ENCODE measurements around the gene MIB2.
A peak's percentile ranks its signal among the peaks of the same experiment; 100 is the strongest.

The MIB2 gene

DNA sequence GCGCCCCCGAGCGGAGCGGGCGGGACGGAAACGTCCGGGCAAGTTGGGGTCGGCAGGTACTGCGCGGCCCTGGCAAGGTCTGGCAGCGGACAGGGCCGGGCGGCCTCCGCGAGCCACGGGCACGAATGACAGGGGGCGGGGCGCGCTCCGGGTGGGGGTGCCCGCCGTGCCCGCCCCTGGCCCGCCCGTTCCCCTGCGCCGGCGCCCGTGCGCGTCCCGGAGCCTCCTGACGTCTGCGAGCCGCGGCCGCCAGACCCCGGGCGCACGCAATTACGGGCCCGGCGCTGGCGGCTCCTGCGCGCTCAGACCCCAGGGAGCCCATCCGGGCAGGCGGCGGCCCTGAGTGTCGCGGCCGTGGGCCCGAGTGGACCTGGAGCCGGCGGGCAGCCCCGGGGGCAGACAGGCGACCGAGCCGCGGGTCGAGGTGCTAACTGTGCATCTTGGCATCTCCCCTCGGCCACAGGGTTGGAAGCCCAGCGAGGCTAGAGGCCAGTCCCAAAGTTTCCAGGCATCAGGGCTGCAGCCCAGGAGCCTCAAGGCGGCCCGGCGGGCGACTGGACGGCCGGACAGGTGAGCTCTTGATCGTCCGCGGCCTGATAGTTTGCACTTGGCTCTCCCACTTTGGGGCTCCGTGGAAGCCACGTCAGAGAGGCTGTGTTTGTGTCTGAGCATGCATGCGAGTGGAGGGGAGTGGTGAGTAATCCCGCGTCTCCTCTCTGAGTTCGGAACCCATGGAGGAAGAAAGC is 918 bp downstream of the MIB2 start:
- peak; percentile 34 to 65 for DNase-seq

DNA sequence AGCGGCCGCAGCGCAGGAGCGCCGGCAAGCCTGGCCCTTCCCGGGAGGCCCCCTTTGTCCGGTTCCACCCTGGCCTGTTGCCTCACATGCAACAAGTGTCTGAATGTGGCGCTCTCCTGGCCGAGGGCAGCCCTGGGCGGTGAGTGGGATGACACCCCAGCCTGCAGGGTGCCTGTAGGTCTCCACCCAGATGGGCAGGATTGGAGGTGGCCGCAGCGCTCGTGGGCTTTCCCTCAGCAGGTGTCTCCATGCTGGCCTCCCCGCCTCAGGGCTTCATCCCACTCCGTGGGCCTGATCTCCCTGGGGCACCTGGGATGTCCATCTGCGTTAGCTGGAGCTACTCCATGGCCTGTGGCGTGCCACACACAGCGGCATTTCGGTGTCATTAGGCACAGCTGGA is 1.5 kb downstream of the MIB2 start:
- DNase-seq = no peak

GRCh38 chr1:1617516-1617915 is 2.2 kb downstream of the MIB2 start:
- DNase-seq = no peak

GRCh38 chr1:1617925-1618324 is 2.6 kb downstream of the MIB2 start:
- no peak for DNase-seq

DNA sequence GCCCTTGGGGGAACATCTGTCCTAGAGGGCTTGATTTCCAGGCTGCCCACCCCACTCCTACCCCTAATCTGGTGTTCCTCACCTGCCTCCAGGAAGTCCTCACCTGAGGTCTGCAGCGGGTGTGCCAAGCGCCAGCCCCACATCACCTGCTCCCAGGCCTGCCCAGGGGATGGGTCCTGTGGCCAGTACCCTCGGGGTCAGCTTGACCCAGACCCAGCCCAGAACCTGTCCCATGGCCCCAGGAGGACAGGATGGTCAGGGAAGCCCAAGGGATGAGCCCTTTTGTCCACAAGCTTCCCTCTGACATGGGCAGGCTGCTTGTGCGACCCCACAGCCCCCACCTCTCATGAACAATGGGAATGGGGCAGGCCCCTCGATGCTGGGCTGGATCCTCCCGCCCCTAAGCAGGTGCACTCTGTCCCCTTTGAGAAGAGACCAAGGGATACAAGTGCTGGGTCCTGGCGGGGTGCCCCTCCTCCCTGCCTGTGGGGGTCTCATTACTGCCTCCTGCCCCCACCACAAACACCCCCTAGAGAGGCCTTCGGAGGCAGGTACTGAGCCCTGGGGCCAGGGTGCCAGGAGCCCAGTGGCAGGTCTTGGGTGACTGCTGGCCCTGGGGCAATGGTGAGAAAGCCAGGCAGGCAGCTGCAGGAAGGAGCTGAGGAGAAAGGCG is 3.2 kb downstream of the MIB2 start:
- DNase-seq = no peak

DNA sequence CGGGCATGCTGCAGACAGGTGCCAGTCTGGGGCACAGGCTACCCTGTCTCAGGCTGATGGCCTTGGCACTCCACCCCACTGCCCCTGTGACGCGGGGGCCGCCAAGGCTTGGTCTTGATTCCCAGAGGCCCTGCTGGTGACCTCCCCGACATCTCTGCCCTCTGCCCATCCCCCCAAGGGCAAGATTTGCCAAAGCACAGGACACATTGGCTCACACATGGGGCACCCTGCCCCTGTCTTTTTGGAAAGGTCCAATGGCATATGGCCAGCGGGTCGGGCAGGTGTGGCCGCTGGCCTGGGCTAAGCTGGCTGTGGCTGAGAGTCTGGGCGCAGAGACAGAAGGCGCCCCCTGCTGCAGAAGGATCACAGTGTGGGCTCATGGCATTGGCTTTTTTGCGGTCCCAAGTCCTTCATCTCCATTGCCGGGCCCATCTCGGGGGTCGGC is 4.6 kb downstream of the MIB2 start:
- no peak for DNase-seq

DNA sequence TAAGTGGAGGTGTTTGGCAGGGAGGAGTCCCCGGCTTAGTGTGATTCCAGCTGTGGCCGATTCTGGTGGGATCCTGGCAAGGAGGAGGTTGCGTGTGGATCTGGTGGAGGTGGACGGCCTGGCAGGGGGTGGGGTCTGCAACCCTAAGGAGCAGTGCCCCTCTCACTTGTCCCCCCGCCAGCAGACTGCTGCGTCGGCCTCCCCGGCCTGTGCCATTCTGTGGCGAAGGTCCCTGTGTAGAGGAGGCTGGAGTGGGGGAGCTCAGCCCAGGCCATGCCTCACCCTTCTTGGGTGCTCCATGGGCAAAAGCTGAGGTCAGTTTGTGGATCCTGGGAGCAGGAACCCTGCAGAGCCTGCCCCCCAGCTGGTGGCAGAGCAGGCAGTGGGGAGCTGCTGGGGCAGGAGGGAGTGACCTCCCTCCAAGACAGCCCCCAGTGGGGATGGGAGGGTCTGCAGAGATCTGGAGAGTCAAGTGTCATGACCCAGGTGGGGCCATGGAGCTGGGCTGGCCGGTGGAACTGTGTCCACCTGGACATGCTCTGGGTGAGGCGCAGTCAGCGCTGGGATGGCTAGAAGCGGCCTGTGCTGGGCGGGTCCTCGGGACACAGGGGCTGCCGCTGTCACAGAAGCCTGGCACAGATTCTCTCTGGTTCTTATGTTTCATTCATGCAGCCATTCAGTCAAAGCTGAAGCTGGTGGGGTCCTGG is 5.3 kb downstream of the MIB2 start:
- DNase-seq = no peak

DNA sequence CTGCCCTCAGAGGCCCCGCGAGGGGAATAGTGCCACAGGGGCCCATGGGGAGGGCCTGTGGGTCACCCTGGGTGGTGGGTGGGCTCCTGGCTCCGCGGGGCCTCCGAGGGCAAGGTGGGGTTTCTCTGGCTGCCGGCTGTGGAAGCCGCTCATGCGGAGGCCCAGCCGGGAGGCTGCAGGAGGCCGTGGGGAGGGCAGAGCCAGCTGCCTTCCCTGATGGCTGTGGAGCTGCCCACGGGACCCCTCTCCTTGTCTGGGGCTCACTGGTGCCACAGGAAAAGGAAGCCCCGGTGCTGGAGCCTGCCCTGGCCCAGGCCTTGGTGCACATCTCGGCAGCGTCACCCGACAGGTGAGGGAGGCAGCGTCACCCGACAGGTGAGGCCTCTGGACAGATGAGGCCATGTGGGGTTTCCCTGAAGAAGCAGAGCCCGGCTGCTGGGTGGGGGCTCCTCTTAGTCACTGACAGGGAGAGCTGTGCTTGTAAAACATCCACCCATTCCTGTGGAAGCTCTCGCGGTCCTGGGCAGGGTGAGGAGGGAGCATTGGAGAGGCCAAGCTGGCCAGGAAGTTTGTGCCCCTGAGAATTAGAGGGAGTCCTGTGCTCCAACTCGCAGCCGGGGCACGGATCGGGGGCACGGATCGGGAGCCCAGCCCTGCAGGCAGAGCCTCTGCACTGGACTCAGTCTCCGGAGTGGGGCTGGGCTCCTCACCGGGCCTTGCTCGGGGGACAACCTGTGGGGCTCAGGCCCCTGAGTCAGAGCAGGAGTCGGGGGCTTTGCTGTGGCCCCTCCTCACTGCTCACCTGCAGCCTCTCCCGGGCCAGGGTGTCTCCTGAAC is 6.1 kb downstream of the MIB2 start:
- no peak for DNase-seq

GRCh38 chr1:1622010-1622787 is 6.9 kb downstream of the MIB2 start:
- DNase-seq = no peak

- DNase-seq = no peak
Measured at GRCh38 chr1:1622788-1623094, 7.4 kb downstream of the MIB2 start.

DNA sequence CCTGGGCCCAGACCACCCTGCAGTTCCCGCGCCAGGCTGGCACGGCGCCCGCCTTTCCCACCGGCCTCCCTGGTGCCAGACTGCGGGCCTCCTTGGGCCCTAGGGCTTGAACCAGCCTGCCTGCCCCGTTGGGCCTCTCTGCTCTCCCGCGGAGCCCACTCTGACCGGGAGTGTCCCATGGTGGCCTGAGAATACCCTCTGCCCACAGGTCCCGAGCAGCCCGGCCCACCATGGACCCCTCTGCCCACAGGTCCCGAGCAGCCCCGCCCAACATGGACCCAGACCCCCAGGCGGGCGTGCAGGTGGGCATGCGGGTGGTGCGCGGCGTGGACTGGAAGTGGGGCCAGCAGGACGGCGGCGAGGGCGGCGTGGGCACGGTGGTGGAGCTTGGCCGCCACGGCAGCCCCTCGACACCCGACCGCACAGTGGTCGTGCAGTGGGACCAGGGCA is 7.9 kb downstream of the MIB2 start:
- DNase-seq = no peak

DNA sequence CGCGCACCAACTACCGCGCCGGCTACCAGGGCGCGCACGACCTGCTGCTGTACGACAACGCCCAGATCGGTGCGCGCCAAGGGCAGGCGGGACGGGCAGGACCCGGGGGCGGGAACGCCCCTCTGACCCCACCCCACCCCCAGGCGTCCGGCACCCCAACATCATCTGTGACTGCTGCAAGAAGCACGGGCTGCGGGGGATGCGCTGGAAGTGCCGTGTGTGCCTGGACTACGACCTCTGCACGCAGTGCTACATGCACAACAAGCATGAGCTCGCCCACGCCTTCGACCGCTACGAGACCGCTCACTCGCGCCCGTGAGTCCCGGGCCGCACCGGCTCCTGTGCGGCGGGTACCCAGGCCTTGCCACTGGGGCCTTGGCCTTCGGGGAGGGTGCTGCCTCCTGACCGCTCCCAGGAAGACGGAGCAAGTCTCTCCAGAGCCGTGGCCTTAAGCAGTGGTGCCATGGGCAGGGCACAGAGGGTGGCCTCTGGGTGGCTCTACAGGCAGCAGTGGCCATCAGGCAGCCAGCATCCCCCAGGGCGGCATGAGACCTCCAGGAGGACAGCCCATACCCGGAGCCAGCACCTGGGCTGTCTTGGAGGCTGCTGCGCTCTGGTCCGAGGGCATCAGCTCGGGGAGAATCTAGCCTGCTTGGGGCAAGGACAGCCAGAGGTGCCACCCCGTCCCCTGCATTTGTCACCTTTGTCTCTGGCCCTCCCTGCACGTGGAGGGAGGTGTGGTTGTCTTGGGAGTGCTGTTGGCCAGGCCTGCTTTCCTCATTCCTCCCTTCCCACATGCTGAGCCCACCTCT is 8.5 kb downstream of the MIB2 start:
- no peak for DNase-seq

GRCh38 chr1:1624443-1625403 is 9.4 kb downstream of the MIB2 start:
- no peak for DNase-seq

- DNase-seq = no peak
Measured at GRCh38 chr1:1625404-1625775, 10.1 kb downstream of the MIB2 start.

DNA sequence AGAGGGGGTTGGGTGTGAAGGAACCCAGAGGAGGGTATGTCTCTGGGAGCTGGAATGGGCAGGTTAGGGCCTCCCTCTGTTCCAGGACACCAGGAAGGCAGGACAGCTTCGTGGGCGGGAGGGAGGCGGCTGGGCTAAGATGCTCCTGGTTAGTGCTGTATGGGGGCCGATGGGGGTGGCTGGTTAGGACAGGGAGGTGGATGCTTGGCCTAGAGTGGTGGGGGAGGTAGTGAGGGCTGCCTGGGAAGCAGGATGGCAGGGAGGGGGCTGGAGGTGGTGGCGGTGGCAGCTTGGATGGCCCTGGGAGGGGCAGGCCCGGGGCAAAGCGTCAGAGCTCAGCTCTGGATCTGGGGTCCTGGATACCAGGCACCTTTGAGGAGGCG is 10.5 kb downstream of the MIB2 start:
- no peak for DNase-seq

DNA sequence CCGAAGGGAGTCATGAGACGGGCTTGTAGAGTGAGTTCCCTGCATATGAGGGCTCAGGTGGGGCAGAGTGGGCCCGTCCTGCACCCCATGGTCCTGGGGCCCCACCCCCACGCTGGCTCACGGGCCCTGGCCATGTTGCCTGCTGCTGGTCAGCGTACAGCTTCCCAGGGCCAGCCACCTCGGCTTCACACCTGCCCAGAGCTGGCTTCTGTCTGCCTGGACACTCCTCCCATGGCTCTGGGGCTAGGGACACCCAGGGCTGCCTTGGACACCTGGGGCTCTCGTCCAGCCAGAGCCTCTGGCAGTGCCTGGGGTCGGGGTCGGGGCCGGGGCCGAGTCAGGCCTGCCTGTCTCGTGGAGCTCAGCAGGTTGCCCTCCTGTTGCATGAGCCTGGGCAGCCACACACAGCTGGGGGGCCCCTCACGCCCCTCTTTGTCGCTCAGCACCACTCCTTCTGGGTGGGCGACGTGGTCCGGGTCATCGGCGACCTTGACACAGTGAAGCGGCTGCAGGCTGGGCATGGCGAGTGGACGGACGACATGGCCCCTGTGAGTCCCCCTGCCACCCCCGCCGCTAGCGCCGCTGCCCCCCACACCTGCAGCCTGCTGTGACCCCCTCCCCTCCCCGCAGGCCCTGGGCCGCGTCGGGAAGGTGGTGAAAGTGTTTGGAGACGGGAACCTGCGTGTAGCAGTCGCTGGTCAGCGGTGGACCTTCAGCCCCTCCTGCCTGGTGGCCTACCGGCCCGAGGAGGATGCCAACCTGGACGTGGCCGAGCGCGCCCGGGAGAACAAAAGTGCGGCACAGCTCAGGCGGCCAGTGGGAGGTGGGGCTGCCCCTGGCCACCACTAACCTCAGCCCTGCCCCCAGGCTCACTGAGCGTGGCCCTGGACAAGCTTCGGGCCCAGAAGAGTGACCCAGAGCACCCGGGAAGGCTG is 11.2 kb downstream of the MIB2 start:
- DNase-seq = no peak

- no peak for DNase-seq
Measured at GRCh38 chr1:1627261-1627828, 12.0 kb downstream of the MIB2 start.

- DNase-seq = no peak
Measured at GRCh38 chr1:1627829-1628753, 12.8 kb downstream of the MIB2 start.
